WTC11 (cell line): ENCODE measurements around the gene CBS.
"Not testable (repeated sequence)": the region's sequence is repeated elsewhere in the genome, so short reads cannot be mapped to it uniquely, and the experiment has no call there.

Source experiments
- CREB1 ChIP-seq: sonication (generic); formaldehyde crosslinking; IDR thresholded peaks from 2 replicates; pipeline ENCODE4 v1.8.0; 2023; ENCODE audit warnings: mild to moderate bottlenecking, missing genetic modification reagents
- ESRRA ChIP-seq: sonication (generic); formaldehyde crosslinking; IDR thresholded peaks from 2 replicates; pipeline ENCODE4 v1.8.1; 2022; ENCODE audit warnings: mild to moderate bottlenecking, missing genetic modification reagents, borderline replicate concordance
- MAX ChIP-seq: sonication (generic); formaldehyde crosslinking; IDR thresholded peaks from 2 replicates; pipeline ENCODE4 v1.8.0; 2022; ENCODE audit warnings: mild to moderate bottlenecking, missing genetic modification reagents
- NR2C2 ChIP-seq: sonication (generic); formaldehyde crosslinking; IDR thresholded peaks from 2 replicates; pipeline ENCODE4 v1.8.0; 2022; ENCODE audit warnings: mild to moderate bottlenecking, missing genetic modification reagents
- TEAD4 ChIP-seq: sonication (generic); formaldehyde crosslinking; IDR thresholded peaks from 2 replicates; pipeline ENCODE4 v1.8.0; 2022; ENCODE audit warnings: mild to moderate bottlenecking, missing genetic modification reagents
- TF ChIP-seq, protein P1 (sequence below): fragments of 200-600 bp; IDR thresholded peaks from 2 replicates; pipeline ENCODE4 v1.8.0; 2022; ENCODE audit warnings: antibody characterized with exemption
- TF ChIP-seq, protein P2 (sequence below): sonication (generic); formaldehyde crosslinking; IDR thresholded peaks from 2 replicates; pipeline ENCODE4 v1.8.0; 2022; ENCODE audit warnings: mild to moderate bottlenecking, missing genetic modification reagents

DNA sequence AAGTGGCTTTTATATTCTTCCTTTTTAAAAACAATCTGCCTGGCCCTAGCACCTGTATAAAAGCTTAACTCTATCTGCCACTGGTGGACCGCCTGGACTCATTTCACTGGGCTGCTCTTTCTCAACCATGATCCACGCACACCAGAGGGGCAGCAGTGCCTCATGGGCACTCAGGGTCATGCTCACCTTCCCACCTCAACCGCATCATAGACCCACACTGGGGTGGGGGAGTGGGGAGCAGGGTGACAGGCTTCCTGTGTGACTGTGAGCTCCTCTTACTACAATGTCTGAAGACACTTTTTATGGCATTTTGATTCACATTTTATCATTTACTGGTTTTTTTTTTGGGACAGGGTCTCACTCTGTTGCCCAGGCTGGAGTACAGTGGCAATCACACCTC lies 15.3 kb upstream of the CBS start:
- TF ChIP-seq, protein P1, sequence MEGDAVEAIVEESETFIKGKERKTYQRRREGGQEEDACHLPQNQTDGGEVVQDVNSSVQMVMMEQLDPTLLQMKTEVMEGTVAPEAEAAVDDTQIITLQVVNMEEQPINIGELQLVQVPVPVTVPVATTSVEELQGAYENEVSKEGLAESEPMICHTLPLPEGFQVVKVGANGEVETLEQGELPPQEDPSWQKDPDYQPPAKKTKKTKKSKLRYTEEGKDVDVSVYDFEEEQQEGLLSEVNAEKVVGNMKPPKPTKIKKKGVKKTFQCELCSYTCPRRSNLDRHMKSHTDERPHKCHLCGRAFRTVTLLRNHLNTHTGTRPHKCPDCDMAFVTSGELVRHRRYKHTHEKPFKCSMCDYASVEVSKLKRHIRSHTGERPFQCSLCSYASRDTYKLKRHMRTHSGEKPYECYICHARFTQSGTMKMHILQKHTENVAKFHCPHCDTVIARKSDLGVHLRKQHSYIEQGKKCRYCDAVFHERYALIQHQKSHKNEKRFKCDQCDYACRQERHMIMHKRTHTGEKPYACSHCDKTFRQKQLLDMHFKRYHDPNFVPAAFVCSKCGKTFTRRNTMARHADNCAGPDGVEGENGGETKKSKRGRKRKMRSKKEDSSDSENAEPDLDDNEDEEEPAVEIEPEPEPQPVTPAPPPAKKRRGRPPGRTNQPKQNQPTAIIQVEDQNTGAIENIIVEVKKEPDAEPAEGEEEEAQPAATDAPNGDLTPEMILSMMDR, result not testable (repeated sequence)
- not testable (repeated sequence) for TF ChIP-seq CREB1; NR2C2 (CRISPR knock-in tag); TEAD4 (CRISPR knock-in tag); MAX; ESRRA
- TF ChIP-seq, protein P2, sequence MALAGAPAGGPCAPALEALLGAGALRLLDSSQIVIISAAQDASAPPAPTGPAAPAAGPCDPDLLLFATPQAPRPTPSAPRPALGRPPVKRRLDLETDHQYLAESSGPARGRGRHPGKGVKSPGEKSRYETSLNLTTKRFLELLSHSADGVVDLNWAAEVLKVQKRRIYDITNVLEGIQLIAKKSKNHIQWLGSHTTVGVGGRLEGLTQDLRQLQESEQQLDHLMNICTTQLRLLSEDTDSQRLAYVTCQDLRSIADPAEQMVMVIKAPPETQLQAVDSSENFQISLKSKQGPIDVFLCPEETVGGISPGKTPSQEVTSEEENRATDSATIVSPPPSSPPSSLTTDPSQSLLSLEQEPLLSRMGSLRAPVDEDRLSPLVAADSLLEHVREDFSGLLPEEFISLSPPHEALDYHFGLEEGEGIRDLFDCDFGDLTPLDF, result not testable (repeated sequence)
